CD4-positive, alpha-beta T cell (primary cell): Measurements from ENCODE around the gene SSH2. TPM values are rescaled to one million over a fixed set of nuclear protein-coding genes. Genes with fewer than 3 reads are reported as not detected.

ENCODE experiments used
- ATAC-seq: fragments of 200-7000 bp; cut with Tn5 transposase; one replicate; pipeline ENCODE4 v1.10.0; 2022; ENCODE audit warnings: mild to moderate bottlenecking; ENCODE audit not compliant: poor library complexity
- CTCF ChIA-PET: fragments of 350-600 bp; sonication (Branson Sonifier 250); formaldehyde crosslinking; loops from one replicate; lab custom pipeline; 2021; ENCODE audit warnings: antibody characterized with exemption, inconsistent platforms; lab: Charles Lee
- POLR2A ChIA-PET: fragments of 350-600 bp; sonication (Branson Sonifier 250); formaldehyde crosslinking; loops from one replicate; lab custom pipeline; 2021; ENCODE audit warnings: antibody characterized with exemption, inconsistent platforms; lab: Charles Lee
- DNase-seq, 14 experiments: peaks; one replicate each; pipeline ENCODE4 v3.0.0-alpha.2; 2013 to 2020; ENCODE audit warnings: mixed read lengths in 2 of 14
- H3K27ac ChIP-seq, 2 donors: one replicate each; pipeline versions ENCODE4 v1.5.1 to v1.7.0; 2013; ENCODE audit warnings: low read length in 2 of 2, low read depth in 1 of 2, mild to moderate bottlenecking in 1 of 2
- H3K27me3 ChIP-seq, 2 experiments: 1 replicate in 1 of 2; 2 replicates in 1 of 2; pipeline versions ENCODE4 v1.6.1 to v1.7.0; 2013; ENCODE audit warnings: low read length in 2 of 2, control low read depth in 1 of 2, mild to moderate bottlenecking in 1 of 2, moderate library complexity in 1 of 2; ENCODE audit not compliant: insufficient read depth in 2 of 2, control insufficient read depth in 1 of 2
- H3K36me3 ChIP-seq: one replicate; pipeline ENCODE4 v1.6.1; 2013; ENCODE audit warnings: low read length, control low read depth; ENCODE audit not compliant: insufficient read depth
- H3K4me1 ChIP-seq: one replicate; pipeline ENCODE4 v1.6.1; 2013; ENCODE audit warnings: low read length, control low read depth; ENCODE audit not compliant: insufficient read depth
- H3K4me3 ChIP-seq: one replicate; pipeline ENCODE4 v1.5.1; 2013; ENCODE audit warnings: mild to moderate bottlenecking, low read length, moderate library complexity
- H3K9me3 ChIP-seq, 2 experiments: 1 replicate in 1 of 2; 2 replicates in 1 of 2; pipeline versions ENCODE4 v1.6.1 to v1.7.0; 2013; ENCODE audit warnings: low read length in 2 of 2, mild to moderate bottlenecking in 2 of 2, control low read depth in 1 of 2, moderate library complexity in 1 of 2; ENCODE audit not compliant: control insufficient read depth in 1 of 2, insufficient read depth in 1 of 2
- H3K27ac Mint-ChIP-seq: one replicate; pipeline ENCODE4 v1.8.0; 2020; ENCODE audit warnings: mixed read lengths
- H3K27me3 Mint-ChIP-seq: one replicate; pipeline ENCODE4 v1.8.0; 2021; ENCODE audit warnings: mixed read lengths
- H3K36me3 Mint-ChIP-seq: one replicate; pipeline ENCODE4 v1.8.0; 2021; ENCODE audit warnings: low read depth, mixed read lengths
- H3K4me1 Mint-ChIP-seq: one replicate; pipeline ENCODE4 v1.8.0; 2021; ENCODE audit warnings: low read depth, mixed read lengths
- H3K4me3 Mint-ChIP-seq: one replicate; pipeline ENCODE4 v1.8.0; 2020; ENCODE audit warnings: mild to moderate bottlenecking, mixed read lengths
- H3K9me3 Mint-ChIP-seq: one replicate; pipeline ENCODE4 v1.8.0; 2020; ENCODE audit warnings: mixed read lengths
- intact Hi-C, 2 experiments: fragments of 100-400 bp; cut with DNase I in 1 of 2; cut with micrococcal nuclease in 1 of 2; formaldehyde crosslinking; loops; one replicate each; pipeline versions ENCODE4 v1.15.1 to v1.9.0; 2023 to 2025; cut with DNase I, micrococcal nuclease
- total RNA-seq, 174 experiments: library from RNA in 2 of 174; stranded (reverse) in 2 of 174; gene quantifications; one replicate each; pipeline ENCODE4 v1.2.3 and lab custom pipeline; 2021 to 2026
- TF ChIP-seq, protein P1 (sequence below): fragments of 200-600 bp; IDR thresholded peaks from one replicate; pipeline ENCODE4 v1.8.0; 2022; ENCODE audit warnings: antibody characterized with exemption, mild to moderate bottlenecking

Gene SSH2
- total RNA-seq, 2 experiments from 2014 or later, result 73.4 to 81.5 TPM

DNA sequence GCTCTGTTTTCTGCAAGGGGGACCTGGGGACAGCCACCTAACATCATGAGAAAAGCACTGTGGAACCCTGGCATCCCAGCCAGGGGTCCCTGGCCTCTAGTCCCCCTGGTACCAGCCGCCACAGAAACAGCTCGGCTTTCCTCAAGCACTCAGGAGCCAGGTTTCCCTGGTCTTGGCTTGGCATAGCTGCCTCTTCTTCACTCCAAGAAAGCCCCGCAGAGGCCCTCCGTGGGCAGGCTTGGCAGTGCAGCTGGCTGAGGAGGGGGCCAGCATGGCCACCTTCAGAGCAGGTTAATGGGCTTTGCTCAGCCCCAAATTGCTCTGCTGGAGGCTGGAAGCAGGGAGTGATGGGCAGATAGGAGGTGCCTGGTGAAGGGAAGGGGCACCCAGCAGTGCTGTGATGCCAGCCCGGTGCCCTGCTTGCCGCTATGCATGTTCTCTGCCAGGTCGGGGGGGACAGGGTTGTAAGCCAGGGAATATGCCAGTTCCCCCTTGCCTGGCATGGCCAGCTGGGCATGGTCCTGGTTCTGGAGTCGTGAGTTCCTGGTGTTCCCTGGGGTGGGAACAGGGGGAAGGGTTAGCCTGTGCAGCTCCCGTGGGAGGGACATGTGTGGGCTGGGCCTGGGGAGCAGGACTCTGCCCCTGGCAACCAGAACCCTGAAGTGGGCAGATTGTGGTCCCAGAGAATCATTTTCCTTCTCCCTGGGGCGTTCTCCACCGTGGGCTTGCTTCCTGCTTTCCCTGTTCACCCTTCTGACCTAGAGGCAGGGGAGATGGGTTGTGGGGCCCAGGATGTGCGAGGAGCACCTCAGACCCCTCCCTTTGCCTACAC is 333.9 kb downstream of the SSH2 start:
- no peak for DNase-seq
- intact Hi-C loops, result no loop called here
- Histone ChIP-seq H3K27ac (no peak overlapping the region), H3K27me3 (no peaks in the 10 kb centered on the region), H3K36me3 (no peaks in the 10 kb centered on the region), H3K9me3 (no peaks in the 10 kb centered on the region), H3K4me1 (peaks cover 33% of the 10 kb centered on the region), H3K4me3 (no peak overlapping the region)
- H3K9me3 Mint-ChIP-seq, result no peaks in the 10 kb centered on the region
- ATAC-seq, result no peak
- H3K27me3 Mint-ChIP-seq, result no peaks in the 10 kb centered on the region
- H3K4me1 Mint-ChIP-seq, result peaks cover 21% of the 10 kb centered on the region
- no peak overlapping the region for H3K27ac Mint-ChIP-seq
- ChIA-PET POLR2A (no interaction called here), CTCF (no interaction called here)
- no peaks in the 10 kb centered on the region for H3K36me3 Mint-ChIP-seq
- H3K4me3 Mint-ChIP-seq, result no peak overlapping the region
- TF ChIP-seq, protein P1, sequence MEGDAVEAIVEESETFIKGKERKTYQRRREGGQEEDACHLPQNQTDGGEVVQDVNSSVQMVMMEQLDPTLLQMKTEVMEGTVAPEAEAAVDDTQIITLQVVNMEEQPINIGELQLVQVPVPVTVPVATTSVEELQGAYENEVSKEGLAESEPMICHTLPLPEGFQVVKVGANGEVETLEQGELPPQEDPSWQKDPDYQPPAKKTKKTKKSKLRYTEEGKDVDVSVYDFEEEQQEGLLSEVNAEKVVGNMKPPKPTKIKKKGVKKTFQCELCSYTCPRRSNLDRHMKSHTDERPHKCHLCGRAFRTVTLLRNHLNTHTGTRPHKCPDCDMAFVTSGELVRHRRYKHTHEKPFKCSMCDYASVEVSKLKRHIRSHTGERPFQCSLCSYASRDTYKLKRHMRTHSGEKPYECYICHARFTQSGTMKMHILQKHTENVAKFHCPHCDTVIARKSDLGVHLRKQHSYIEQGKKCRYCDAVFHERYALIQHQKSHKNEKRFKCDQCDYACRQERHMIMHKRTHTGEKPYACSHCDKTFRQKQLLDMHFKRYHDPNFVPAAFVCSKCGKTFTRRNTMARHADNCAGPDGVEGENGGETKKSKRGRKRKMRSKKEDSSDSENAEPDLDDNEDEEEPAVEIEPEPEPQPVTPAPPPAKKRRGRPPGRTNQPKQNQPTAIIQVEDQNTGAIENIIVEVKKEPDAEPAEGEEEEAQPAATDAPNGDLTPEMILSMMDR, result no peak

DNA sequence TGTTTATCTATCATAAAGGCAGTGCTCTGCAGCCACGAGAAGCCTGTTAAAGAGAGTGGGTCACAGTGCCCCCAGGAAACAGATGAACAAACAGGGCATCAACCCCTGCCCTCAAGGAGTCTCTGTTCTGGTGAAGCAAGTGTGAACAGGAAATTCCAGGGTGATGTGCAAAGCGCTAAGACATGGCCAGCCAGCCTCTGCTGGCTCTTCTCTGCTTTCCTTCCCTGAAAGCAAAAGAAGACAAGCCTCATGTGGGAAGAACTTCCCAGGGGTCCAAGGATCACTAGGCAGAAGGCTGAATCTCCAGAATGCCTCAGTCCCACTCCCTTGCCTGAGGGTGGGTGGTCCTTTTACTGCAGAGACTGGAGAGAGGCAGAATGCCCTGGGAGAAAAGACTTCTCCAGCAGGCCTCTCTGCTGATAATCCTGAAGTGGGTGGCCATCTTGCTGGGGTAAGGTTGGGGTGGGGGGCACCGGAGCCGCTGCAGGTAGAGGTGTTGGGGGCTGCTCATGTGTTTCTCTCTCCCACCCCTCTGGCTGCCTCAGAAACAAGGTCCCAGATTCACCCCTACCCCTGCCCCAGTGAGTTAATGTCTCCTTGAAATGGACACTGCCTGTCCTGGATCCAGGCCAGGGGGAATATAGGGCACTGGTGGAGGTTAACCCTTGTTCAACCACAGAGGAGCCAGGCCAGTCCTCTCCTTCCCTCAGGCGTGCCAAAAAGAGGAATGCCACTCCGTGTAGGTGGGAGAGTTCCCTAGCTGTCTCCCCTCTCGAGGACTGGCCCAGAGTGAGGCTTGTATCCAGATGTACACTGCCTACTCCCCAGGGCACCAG is 334.7 kb downstream of the SSH2 start:
- ATAC-seq (no peak), DNase-seq (no peak)
- ChIA-PET POLR2A (interaction anchor here (0.6 to 1.0 kb wide), 2 partner anchors 12 to 22 kb away, joined by 3 read pairs; no protein-coding TSS in a partner anchor), CTCF (interaction anchor here (1.2 to 4.9 kb wide), 2 partner anchors 21 to 185 kb away, joined by 3 to 96 read pairs; no protein-coding TSS in a partner anchor)
- H3K27ac Mint-ChIP-seq, result no peak overlapping the region
- H3K27me3 Mint-ChIP-seq, result no peaks in the 10 kb centered on the region
- Histone ChIP-seq H3K9me3 (no peaks in the 10 kb centered on the region), H3K27me3 (no peaks in the 10 kb centered on the region), H3K36me3 (no peaks in the 10 kb centered on the region), H3K4me1 (peaks cover 41% of the 10 kb centered on the region), H3K27ac (no peak overlapping the region), H3K4me3 (no peak overlapping the region)
- peak overlapping the region; percentile 45 for H3K4me3 Mint-ChIP-seq
- H3K9me3 Mint-ChIP-seq, result no peaks in the 10 kb centered on the region
- TF ChIP-seq, protein P1, result no peak
- H3K4me1 Mint-ChIP-seq, result peaks cover 29% of the 10 kb centered on the region
- intact Hi-C loops, result no loop called here
- no peaks in the 10 kb centered on the region for H3K36me3 Mint-ChIP-seq

DNA sequence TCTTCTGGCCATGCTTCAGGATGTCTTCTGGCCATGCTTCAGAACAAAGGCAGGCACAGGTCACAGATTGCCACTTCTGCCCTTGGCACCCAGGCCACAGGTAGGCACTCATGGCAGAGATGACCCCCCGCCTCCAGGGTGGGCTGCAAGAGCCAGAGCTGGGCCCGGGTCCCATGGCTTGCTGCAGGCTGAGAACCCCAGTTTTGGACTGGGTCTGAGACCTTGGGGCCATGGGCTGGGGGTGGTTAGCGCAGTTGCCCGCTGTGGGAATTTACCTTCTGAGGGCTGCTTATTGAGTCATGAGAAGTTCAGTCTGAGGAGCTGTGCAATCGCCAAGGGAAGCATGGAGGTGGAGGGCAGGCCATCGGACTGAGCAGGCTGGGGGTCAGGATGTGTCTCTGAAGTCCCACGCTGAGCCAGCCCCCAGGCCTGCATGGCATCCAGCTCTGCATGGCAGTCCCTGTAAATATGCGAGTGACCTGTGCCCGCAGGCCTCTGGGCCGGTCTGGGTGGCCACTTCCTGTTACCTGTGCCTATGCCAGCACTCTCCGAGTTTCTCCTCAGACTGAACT is 335.4 kb downstream of the SSH2 start:
- no peak overlapping the region for H3K4me3 ChIP-seq
- POLR2A ChIA-PET, result interaction anchor here (0.6 to 1.1 kb wide), 5 partner anchors 12 to 23 kb away, joined by 3 to 4 read pairs (median 3); no protein-coding TSS in a partner anchor
- H3K27ac Mint-ChIP-seq, result no peak overlapping the region

More for the DNA sequence above, 335.4 kb downstream of the SSH2 start:
- Histone ChIP-seq H3K27me3 (no peaks in the 10 kb centered on the region), H3K4me1 (peaks cover 48% of the 10 kb centered on the region), H3K27ac (no peak overlapping the region), H3K36me3 (no peaks in the 10 kb centered on the region), H3K9me3 (no peaks in the 10 kb centered on the region)
- intact Hi-C loops, result loop anchor here in 1 of 2 experiments (1.0 kb wide), 1 partner anchor 17 kb away; no protein-coding TSS in a partner anchor
- TF ChIP-seq, protein P1, result no peak
- DNase-seq (peak in 1 of 14 experiments; percentile 21), ATAC-seq (no peak)
- H3K36me3 Mint-ChIP-seq, result no peaks in the 10 kb centered on the region
- CTCF ChIA-PET, result interaction anchor here (1.2 to 4.9 kb wide), 4 partner anchors 10 to 185 kb away, joined by 3 to 96 read pairs (median 19); no protein-coding TSS in a partner anchor
- peak overlapping the region; percentile 89 for H3K4me3 Mint-ChIP-seq
- H3K9me3 Mint-ChIP-seq, result no peaks in the 10 kb centered on the region
- H3K27me3 Mint-ChIP-seq, result no peaks in the 10 kb centered on the region
- peaks cover 35% of the 10 kb centered on the region for H3K4me1 Mint-ChIP-seq
